Measurements from ENCODE around the gene EID1.
"Not testable (repeated sequence)": the region's sequence is repeated elsewhere in the genome, so short reads cannot be mapped to it uniquely, and the experiment has no call there.

The EID1 gene

DNA sequence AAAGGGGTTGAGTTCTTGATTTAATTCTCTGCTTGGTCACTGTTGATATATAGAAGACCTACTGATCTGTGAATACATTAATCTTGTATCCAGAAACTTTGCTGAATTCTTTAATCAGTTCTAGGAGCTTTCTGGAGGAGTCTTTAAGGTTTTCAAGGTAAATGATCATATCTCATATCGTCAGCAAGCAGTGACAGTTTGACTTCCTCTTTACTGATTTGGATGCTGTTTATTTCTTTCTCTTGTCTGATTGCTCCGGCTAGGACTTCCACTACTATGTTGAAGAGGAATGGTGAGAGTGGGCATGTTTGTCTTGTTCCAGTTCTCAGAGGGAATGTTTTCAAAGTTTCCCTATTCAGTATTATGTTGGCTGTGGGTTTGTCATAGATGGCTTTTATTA, 31.4 kb downstream of the EID1 start:
- not testable (repeated sequence) for DNase-seq

DNA sequence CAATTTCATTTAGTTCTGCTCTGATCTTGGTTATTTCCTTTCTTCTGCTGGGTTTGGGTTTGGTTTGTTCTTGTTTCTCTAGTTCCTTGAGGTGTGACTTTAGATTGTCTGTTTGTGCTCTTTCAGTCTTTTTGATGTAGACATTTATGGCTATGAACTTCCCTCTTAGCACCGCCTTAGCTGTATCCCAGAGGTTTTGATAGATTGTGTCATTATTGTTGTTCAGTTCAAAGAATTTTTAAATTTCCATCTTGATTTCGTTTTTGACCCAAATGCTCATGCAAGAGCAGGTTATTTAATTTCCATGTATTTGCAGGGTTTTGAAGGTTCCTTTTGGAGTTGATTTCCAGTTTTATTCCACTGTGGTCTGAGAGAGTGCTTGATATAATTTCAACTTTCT, 32.6 kb downstream of the EID1 start:
- not testable (repeated sequence) for DNase-seq

DNA sequence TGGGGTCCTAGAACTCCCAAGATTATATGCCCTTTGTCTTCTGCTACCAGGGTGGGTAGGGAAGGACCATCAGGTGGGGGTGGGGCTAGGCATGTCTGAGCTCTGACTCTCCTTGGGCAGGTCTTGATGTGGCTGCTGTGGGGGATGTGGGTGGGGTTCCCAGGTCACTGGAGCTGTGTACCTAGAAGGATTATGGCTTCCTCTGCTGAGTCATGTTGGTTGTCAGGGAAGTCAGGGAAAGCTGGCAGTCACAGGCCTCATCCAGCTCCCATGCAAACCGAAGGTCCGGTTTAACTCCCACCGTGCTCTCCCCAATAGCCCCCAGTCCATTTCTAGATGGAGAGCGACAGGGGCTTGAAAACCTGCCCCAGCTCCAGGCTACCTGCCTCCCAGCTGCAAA, 35.2 kb downstream of the EID1 start:
- no peak for DNase-seq

DNA sequence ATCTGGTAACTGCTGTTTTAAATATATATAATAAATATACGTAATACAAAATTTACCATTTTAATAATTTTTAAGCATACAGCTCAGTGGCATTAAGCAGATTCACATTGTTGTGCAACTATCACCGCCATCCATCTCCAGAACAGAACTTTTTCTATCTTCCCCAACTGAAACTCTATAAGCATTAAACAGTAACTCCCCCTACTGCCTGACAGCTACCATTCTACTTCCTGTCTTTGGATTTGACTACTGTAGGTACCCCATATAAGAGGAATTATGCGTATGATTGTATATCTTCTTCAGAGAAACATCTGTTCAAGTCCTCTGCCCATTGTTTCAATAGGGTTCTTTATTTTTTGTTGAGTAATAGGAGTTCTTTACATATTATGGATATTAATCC, 36.8 kb downstream of the EID1 start:
- no peak for DNase-seq

DNA sequence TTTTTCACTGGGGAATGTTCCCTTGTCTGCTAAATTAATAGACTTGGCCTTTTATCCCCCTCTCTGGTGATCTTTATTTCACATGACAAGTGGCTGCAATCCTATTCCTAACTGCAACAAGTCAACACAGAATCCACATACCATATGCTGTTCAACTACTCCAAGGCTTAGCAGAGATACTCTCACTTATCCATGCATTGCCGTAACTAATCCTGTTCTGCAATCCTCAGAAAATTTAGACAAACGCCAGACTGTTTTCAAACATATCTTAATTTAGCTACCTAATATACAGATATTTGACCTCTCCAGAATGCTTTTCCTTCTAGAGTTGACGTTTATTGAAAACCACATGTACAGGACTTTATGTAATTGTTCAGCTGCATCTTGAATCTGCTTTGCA, 37.9 kb downstream of the EID1 start:
- no peak for DNase-seq

DNA sequence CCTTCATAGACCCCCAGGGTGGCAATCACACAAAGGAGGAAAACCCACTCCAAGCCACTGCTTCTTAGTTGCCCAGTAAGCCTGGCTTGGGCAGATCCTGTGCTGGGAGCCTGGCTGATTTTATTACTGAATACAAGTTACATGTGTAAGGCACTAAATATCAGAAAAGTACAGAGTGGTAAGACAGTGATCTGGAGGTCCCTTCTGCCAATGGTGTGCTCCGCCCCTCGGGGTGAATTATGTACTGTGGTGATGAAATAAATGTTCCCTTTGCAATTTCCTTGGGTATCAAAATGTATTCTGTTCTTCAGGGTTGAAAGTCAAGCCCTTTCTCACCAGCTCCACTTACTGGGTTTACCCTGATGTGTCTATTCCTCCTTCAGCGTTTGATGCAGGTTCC, 38.8 kb downstream of the EID1 start:
- no peak for DNase-seq

DNA sequence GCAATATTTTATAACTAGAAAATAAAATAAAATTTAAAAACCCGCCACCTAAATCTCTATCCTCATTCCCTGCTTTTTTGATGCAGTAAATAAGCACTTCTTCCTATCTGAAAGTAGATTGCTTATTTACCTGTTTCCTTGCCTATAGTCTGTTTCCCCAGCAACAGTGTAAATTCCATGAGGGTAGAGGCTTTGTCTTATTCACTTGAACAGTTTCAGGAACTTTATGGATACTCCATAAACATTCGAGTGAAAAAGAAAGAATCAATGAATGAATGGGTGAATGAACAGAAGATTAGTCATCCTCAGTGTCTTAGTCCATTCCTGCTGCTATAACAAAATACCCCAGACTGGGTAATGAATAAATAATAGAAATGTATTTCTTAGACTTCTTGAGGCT, 44.1 kb downstream of the EID1 start:
- DNase-seq, result no peak

DNA sequence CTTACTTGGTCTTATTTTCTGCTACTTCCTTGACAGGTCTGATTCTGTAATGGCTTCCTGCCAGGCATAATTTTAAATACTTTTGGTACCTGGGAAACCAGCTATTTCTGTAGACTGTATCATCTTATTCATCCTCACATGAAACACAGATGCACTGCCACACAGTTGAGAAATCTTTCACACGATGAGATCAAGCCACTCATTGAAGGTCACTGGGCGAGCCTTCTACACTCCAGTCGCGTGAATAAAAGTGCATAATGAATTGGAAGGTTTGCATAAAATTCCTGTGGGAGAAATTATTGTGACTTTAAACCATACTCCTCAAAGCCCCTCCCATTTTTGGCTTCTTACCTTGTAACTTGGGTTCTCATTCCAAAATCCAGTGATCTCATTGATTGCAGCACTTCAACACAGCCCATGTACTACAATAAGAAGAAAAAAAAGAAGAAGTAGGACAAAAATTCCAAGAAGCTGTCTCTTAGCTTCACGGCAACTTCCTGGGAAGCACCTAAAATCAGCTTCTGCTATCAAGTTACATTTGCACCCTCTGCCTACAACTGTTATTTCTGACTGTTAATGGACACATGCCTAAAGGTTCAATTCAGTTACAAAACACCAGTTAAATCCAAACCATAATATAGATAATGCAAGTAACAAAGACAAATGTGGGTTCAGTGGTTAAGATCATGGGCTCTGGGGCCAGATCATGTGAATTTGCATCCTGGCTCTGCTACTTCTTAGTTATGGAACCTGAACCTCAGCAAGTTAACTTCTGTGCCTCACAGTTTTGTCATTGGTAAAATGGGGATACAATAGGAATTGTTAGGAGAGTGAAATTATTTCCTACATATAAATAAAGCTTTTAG, 46.8 kb downstream of the EID1 start:
- DNase-seq, result no peak

DNA sequence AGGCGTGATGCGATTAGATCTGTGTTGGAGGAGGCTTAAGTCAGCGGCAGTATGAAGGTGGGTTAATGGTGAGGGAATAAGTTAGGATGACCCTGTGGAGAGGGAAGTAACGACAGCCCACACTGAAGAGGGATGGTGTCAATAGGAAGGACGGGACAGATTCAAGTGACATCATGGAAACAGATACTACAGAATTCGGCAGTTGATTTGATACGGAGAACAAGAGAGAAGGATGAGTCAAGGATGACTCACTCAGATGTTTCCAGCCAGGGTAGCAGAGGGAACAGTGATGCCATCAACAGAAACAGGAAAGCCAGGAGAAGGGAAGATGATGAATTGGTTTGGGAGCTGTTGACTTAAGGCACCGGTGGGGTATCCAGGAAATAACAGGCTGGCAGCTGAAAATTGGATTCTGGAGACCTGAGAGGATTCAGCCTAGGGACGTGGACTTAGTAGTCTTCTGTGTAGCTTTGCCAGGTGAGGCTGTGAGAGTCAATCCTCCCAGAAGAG, 47.8 kb downstream of the EID1 start:
- DNase-seq, result no peak

DNA sequence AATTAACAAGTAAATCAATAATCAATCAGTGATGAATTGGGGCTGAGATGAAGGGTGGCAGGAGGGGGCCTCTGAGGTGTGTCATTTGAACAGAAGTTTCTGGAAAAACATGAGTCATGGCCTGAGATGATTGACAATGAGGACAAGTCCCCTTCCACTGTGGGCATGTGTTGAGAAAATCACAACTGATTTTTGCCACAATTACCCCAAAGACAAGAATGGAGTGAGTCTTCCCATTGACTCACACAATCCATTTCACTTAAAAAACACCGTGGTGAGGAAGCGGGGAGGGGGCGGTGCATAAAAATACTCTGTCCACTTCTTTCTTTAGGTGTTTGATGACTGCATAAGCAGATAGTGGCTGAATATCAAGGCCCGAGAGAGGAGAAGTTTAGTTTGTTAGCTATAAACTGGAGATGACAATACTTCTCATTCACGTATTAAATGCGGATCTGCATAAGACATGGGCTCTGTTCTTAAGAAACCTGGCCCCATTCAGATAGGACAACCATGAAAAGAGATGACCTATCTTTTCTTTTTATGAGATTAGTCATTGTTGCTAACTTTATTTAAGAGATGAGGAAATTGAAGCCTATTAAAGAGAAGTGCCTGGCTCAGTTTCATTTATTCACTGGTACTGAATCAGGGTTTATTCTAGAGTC, 51.1 kb downstream of the EID1 start:
- no peak for DNase-seq

DNA sequence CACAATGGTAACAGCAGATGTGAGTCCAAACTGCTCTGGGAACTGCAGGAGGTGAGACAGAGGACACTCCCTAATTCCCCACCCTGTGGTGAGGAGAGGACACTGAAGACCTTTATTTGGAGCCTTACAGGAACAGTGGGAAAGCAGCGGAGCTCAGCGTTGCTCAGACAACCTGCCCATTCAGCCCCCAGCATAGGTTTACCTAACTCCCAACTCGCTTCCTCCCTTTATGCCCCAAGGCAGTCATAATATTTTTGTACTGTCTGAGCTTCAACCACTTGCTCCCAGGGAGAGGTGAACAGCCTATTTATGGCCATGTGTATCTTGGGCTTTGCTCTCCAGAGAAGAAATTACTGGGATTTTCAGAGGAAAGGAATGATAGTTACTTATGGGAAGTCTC, 51.7 kb downstream of the EID1 start:
- DNase-seq, result no peak

Data from right kidney (tissue), 1 donor.